NCI-H82 treated with DMSO at 0.1 percent for 48 hours (cell line): ENCODE data around the gene ASPG.

ENCODE experiments used
- DNase-seq: peaks from one replicate; lab custom pipeline; 2025; ENCODE audit not compliant: unreplicated experiment; lab: John Stamatoyannopoulos, UW

The ASPG gene

GRCh38 chr14:104105071-104105821, 19.7 kb downstream of the ASPG start:
- no peak for DNase-seq

- no peak for DNase-seq
Measured at GRCh38 chr14:104105822-104106470, 20.4 kb downstream of the ASPG start.

DNA sequence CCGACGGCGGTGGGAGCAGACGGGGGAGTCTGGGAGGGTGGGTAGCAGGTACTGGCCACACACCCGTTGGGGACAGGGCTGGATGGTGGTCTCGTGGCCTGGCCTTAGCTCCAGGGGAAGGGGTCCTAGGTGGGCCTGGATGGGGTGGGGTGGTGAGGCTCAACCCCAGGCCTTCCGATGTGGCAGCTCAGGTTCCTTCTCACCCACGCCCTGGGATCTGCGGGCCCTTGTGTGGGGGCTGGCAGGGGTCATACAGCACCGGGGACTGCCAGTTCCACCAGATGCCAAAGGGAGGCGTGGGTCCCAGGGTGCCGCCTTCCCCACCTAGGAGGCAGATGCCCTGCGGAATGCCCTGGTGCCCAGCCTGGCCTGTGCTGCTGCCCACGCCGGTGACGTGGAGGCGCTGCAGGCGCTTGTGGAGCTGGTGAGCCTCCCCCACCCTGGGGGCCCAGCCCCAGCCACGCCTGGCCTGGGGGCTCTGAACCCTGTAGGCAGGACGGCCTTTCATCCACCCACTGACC, 21.0 kb downstream of the ASPG start:
- DNase-seq = no peak

DNA sequence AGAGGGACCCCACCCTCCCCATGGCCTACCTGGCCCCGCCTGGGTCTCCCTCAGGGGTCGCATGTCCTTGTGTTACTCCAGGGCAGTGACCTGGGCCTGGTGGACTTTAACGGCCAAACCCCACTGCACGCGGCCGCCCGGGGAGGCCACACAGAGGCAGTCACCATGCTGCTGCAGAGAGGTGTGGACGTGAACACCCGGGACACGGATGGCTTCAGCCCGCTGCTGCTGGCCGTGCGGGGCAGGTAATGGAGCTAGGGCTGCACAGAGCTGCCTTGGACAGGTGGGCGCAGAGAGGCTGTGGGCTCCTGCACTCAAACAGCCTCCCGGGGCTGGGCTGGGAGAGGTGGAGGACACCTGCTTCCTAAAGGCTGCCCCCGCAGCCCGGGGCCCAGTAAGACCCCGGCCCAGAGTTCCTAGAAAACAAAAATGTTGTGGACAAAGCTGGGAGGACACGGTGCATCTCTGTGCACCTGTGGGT, 21.6 kb downstream of the ASPG start:
- DNase-seq = no peak

DNA sequence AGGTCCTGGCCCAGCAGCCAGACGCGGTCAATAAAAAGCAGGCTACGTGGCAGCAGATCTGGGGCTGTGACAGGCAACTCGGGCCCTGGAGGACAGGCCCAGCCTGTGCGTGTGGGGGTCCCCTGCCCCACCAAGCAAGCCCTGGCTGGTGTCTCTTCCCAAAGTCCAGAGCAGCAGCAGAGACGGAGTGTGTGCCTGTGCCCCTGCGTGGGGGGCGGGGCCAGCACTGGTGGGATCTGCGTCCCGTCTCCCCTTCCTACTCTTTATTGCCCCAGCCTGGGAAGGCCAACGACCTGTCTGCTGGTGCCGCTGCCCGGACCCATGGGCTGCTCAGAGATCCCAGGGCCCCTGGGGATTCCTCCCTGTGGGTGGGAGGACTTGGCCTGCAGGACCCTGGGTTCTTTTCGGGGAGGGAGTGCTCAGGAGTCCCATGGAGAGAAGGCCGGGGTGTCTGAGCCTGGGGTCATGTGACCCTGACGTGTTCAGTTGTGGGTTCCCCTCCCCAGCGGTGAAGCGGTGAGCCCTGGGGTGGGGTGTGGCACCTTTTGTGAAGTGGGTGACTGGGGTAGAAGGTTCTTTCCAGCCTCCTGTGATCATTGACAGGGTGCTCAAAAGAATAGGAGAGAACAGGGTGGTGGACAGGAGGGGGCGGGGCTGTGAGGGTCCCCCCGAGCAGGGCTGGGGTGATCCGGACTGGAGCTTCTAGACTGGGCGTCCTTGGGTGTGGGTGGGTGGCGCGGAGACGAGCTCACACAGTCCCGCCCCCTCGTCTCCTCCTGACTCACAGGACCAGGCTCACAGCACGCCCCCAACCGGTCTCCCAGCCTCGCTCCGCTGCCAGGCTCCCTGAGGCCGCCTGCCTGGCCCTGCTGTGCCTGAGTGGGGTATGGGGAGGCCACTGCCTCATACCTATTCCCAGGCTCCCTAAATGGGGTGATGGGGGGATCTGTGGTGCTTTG, 22.4 kb downstream of the ASPG start:
- DNase-seq = no peak

GRCh38 chr14:104108570-104109541, 23.4 kb downstream of the ASPG start:
- DNase-seq = no peak

DNA sequence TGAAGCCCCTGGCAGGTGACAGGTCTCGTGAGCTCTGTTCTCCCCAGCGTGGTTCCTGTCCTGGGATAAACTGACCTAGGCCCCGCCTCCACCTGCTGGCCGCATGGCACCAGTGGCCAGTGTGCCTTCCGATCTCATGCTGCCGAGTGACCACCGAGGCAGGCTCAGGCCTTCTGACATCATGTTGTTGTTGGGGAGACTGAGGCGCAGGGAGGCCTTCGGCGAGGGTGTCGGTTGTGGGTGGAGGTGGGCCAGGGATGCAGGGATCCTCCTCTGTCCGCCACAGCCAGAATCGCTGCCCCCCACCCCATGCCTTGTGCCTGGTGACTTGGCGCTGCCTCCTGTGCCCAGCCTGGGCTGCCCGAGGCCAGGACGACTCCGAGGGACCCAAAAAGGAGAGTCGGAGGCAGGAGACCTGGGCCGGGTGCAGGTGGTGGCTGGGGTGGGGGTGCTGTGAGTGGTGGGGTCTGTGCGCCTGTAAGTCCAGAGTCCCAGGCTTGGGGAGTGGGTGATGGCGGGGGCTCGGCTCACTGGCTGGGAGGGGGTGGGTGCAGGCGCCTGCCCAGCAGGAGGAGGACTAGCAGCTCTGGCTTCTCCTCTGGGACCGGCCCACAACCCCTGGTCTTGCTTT, 24.3 kb downstream of the ASPG start:
- no peak for DNase-seq

DNA sequence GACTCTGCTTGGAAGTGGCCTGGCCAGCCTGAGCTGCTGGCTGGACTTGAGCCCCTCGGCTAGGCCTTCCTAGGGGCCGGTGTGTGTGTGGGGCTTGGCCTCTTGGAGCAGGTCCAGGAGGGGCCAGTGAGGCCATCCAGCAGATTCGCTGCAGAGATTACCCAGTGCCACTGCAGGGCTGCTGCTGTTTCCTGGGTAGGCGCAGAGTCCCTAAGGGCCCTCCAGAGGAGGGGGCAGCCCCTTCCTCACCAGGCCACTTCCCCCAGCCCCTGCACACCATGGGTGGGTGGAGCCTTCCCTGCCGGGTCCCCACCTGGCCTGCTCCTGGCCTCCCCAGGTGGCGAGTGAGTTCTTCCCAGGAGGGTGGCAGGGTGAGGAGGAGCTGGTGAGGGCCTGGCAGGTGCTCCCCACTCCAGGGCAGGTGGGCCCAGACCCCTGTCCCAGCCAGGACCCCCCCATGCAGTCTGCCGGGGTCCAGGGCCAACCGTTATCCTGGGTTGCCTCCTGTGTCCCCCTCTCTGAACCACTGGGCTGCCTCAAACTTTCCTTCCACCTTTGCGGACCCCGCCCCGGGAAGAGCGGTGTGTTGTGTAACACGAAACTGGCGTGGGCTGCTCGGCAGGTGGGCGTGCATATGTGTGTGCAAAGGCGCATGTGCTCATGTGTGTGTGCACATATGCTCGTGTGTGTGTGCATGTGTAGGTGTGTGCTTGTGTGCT, 25.1 kb downstream of the ASPG start:
- DNase-seq = no peak

DNA sequence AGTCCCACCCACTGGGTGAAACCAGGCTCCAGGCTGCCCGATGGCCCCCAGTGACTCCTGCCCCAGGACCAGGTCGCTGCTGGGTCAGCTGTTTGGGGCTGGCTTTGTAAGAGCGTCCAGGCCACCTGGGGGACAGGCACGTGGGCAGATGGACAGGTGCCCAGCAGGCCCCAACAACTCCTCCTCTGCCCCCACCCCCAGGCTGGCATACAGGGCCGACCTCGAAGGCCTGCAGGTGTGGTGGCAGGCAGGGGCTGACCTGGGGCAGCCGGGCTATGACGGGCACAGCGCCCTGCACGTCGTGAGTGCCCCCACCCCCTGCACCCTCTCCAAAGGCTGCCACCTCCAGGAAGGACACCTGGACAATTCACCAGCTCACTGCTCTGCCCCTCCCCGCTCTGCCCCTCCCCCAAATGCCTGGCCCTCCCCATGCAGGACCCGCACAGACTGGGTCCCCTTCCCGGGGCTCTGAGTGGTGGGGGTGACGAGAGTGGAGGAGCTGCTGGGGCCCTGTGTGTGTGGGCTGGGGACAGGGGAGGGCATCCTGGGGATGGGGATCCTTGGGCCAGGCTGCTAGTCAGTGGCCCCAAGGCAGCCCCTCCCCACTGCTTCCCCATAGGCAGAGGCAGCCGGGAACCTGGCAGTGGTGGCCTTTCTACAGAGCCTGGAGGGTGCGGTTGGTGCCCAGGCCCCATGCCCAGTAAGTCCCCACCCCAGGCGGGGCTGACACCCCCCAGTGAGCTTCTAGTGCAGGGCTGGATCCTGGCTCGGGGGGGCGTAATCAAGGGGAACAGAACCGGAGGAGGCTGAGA, 26.0 kb downstream of the ASPG start:
- no peak for DNase-seq

DNA sequence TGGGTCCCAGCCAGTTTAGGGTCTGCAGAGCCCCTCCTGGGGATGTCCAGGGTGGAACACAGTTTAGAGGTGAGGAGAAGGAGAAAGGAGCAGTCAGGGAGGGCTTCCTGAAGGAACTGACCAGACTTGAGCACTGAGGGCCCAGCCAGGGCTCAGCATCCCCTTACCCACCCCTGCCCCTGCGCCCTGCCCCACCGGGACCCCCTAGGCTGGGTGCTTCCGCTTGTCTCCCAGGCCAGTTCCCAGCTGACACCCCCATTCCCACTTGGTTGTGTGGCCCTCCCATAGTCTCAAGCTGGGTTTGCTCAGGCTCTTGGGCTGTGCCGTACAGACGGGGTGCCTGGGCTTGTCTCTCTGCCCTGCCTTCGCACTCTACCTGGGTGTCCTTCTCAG, 26.6 kb downstream of the ASPG start:
- DNase-seq = no peak

DNA sequence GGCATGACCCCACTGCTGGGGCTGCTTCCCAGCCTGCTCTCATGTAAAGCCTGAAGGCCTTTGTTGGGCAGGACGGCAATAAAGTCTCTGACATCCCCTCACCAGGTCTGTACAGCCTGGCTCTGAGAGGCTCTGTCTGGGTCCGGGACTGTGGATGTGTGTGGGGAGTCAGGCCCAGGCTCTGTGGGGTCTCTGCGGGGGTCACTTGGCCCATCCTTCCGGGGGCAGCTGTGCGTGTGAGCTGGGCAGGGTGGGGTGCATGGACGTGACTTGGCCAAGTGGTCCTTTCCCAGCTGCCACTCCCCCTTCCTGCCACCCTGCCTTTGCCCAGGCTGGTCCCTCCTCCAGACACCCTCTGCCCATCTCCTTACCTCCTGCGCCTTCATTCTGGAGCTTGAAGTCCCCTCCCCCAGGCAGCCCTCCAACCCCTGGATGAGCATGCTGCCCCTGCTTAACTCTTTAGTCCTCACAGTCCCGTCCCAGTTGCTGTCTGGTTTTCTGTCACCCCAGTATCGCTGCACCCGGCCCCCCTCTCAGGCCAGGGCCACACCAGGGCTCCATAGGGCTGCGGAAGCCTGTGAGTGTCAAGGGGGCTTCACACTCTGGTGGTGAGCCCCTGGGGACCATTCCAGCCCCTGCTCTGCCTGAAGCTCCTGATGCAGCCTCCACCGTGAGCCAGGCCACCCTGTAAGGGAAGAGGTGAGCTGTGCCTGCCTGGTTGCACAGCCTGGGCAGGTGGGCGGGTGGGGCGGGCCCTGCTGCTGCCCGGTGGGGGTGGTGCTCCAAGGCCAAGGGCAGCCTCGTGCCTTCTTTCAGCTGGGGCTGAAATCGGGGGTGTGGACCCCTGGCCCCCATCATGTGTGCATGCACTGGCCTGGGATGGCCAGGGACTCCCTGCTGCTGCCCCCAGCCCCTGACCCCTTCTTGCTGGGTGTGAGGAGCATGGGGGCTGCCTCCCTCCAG, 27.4 kb downstream of the ASPG start:
- no peak for DNase-seq

DNA sequence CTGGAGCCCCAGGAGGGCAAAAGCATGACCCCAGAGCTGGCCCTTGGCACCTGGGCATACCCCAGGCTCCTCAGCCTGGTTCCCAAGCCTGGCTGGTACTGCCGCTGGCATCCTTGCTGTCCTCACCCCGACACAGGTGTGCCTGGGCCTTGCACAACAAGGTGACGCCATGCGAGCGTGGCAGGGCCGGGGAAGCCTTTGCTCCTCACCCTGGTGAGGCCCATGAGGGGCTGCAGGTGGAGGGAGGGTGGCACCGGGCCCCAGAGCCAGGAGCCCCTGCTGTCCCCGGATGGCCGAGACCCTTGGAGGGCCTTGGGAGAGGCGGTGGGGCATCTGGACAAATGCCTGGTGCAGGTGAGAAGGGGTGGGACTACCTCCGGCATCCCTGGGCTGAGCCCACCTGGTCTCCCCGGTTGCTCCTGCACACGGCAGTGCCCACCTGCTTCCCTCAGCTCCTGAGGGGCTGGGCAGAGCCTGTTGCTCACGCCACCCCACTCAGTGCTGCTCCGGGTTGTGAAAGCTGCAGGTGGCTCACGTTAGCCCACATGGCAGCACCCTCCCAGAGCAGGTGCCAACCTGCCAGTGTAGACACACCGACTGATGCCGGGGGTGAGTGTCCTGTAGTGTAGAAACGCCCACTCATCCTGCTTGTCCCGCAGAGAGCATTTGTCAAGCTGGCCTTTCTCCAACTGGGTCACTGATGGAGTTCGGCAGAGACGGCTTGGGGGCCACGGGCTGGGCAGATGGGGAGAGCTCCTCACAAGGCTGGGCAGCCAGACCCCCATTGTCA, 28.3 kb downstream of the ASPG start:
- DNase-seq = no peak

DNA sequence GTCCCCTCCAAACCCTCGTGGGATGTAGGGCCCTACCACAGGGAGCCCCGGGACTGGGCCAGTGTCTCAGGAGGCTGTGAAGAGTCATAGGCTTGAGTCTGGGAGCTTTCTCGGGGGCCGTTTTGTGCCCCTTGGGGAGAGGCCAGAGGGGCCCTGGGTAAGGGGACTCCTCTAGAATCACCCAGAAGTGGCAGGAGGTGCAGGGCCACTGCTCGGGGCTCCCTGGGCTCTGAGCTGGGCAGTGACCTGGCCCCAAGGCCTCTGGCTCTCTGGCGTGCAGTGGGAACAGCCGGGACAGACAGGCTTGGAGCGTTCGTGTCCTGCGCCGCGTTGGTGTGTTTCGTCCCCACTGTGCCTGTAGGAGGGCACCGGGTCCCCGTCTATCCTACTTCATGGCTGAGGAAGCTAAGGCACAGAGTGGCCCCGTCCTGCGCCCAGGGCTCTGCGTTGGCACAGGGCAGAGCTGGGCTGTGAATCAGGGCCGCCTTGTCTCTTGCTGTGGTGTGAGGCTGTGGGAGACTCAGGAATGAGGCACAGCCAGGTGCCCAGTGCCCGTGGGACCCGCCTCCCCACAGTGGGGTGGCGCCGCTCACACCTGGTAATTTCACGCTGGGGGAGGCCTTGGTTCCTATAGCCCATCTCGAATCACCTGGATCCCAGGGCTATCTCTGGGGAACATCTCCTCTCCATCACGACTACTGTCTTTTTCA, 29.1 kb downstream of the ASPG start:
- no peak for DNase-seq

DNA sequence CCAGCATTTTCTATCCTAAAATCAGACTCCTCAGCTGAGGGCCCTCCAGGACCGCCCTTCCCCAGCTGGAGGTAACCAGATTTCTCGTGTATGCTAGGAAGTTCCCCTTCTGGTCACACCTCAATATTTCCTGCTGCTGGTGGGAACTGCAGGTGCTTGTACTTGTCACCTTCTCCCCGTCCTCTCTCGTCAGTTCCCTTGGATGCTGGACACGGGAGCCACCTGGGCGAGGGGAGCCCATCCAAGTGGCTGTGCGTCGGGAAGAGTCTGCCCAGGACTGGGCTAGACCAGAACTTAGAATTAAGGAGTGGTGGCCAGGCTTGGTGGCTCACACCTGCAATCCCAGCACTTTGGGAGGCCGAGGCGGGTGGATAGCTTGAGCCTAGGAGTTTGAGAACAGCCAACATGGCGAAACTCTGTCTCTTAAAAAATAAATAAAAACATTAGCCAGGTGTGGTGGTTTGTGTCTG, 29.7 kb downstream of the ASPG start:
- DNase-seq = no peak

DNA sequence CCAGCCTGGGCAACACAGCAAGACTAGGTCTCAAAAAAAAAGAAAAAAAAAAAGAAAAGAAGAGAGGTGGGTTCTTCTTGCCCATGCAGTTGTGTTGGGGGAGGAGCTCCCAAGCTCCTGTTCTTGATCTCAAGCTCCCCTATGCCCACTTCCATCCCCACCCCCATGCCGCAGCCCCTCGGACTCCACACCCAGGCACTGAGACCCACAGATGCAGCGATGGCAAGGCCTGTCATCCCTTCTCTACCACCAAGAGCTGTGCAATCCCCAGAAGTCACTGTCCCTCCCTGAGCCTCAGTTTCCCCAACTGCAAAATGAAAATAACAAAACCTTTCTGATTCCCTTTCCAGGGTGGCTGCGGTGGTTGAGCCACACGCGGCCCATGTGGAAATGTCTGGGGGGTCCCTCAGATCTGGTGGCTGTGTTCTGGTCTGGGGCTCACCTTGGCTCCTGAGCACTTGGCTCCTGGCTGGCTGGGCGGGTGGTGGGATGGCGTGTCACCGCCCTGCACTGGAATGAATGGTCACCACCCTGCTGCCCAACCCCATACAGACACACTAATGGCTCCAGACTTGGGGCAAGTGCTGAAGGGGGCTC, 30.3 kb downstream of the ASPG start:
- DNase-seq = no peak
